ENCODE results near the gene FER.

Gene FER

DNA sequence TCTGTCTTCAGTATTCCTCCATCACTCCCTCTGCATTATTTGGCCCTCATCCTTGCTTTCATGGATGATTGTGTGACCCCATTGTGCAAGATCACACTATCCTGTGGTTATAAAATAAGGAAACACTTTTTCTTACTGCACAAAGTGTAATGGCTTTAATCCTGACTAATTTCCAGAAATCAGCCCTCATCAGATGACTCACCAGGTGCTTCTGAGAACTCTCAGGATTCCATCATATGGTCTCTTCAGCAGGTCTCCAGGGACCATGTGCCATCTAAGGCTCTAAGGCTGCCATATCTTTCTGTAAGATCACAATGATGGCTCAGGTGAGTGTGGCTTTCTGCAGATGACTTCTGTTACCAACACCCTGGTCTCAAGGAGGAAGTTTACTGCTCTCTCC is 27.3 kb upstream of the FER start:
- H3K27ac ChIP-seq = no peak overlapping the region
- TF ChIP-seq, protein P1, sequence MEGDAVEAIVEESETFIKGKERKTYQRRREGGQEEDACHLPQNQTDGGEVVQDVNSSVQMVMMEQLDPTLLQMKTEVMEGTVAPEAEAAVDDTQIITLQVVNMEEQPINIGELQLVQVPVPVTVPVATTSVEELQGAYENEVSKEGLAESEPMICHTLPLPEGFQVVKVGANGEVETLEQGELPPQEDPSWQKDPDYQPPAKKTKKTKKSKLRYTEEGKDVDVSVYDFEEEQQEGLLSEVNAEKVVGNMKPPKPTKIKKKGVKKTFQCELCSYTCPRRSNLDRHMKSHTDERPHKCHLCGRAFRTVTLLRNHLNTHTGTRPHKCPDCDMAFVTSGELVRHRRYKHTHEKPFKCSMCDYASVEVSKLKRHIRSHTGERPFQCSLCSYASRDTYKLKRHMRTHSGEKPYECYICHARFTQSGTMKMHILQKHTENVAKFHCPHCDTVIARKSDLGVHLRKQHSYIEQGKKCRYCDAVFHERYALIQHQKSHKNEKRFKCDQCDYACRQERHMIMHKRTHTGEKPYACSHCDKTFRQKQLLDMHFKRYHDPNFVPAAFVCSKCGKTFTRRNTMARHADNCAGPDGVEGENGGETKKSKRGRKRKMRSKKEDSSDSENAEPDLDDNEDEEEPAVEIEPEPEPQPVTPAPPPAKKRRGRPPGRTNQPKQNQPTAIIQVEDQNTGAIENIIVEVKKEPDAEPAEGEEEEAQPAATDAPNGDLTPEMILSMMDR (conservative IDR thresholded peaks at IDR 0.05) = no peak

DNA sequence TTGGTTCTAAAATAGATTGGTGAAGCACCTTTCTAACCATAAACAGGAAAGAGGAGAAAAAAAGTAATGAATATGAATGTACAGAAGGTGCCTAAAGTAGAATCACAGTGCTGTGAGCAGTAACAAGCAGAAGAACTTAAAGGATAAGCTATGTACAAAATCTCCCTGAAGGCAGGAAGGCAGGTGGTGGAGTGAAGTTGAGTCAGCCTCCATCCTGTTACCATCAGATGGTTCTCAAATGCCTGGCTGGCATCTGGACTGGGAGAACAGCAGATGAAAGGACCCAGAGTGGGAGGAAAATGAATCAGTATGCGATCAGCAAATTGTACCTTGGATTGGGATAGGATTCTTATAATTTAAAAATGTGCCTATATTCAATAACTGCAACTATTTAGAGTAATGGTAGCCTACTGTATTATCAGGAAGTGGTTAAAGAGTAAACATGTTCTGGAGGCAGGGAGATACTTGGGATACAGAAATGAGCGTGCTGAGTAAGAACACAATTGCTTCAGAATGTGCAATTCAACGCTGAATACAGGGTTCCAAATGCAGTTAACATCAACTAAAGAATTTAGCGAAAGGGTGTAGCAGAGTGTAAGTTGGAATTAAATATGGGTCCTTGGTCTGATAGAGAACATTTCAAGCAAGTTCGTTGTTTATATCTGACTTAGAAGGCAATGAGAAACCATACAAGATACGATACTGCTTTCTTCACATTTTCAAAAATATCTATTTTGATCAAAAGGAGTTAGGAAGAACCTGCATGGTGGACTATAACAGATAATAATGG is 21.1 kb upstream of the FER start:
- TF ChIP-seq, protein P1 (conservative IDR thresholded peaks at IDR 0.05) = no peak
- TF ChIP-seq ZFX (IDR thresholded peaks at IDR 0.05) = no peak
- no peak overlapping the region for H3K27ac ChIP-seq

DNA sequence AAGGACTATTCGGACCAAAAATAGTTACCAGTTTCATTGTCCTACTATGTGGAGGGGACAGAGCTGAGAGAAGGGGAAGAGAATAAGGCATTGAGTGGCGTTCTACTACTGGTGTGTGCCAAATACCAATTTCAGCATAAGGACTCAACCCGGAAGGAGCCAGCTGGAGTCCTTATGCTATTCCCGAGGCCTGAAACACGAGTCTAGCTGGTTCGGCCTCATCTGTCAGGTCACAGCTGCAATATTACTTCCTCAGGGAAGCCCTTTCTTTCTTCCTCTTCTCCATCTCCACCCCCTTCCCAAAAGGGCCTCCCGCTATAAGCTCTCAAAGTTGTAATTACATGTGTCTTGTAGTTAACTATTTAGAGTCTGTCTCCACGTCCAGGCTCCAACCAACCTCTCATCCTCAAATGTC is 20.5 kb upstream of the FER start:
- no peak overlapping the region for H3K27ac ChIP-seq
- no peak for TF ChIP-seq ZFX (IDR thresholded peaks at IDR 0.05)
- TF ChIP-seq, protein P1 (conservative IDR thresholded peaks at IDR 0.05) = no peak

DNA sequence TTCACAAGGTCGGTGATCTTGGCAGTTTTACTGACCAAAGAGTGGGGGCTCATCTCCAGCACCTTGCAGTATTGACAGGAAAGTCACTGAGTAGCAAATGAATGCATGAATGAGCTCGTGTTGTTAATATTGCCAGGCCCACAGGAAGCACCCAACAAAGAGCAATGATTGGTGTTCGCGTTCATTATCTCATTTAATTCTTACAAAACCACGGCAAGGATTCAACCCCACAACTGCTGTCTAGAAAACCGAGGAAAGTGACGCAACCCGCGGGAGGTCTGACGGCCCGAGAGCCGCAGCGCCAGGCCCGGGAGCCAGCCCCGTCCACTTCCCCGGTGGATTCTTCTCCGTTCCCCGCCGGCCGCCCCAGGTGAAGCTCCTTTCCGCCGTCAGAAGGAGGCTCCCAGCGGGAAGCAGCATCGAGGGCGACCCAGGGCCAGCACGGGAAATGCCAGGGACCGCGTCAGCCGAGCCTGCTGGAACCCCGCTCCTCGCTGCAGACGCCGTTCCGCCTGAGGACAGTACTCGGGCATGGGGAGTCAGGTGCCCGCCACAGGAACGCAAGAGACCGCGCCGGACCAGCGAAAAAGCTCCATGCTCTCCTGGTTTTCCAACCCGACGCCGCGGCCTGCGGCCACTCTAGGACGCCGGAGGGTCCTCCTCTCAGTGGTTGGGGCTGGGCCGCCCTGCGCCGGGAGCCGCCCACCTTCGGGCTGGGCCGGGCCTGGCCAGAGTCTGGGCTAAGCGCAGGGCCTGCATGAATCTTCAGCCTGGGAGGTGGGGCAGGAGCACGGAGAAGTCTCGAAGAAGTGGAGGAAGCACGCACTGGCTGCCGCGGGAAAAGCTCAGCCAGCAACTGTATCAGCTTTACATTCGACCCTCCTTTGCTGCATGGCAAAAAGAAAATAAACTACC is 19.8 kb upstream of the FER start:
- TF ChIP-seq, protein P1 (conservative IDR thresholded peaks at IDR 0.05) = no peak
- TF ChIP-seq ZFX (IDR thresholded peaks at IDR 0.05) = no peak
- no peak overlapping the region for H3K27ac ChIP-seq

DNA sequence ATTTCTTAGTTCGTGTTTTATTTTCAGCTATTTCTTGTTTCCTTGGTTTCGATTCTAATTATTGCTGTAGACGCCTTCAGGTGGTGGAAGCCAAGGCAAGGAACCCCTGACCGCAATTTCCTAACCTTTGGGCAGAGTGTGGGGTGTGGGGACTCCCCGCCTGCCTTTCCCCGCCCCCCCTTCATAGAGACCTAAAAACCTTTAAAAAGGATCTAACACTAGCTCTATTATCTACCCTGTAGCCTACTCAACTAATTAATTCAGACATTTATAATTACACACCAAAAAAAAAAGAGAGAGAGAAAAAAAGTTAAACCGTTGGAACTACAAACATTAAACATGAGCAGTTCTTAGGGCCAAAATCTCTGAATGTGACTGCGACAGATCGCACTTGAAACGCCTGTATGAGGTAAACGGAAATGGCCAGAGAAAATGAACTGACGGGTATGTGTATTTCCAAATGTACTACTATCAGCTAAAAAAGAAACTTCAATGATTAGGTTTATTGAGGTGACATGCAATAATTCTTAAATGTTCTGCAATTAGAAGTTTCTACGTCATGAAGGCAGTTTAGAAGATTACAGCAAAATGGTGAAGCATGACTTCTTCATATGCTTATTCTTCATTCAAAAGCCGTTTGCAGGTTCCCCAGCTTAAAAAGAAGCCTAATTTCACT is 19.0 kb upstream of the FER start:
- H3K27ac ChIP-seq = no peak overlapping the region
- TF ChIP-seq ZFX (IDR thresholded peaks at IDR 0.05) = no peak
- TF ChIP-seq, protein P1 (conservative IDR thresholded peaks at IDR 0.05) = no peak

DNA sequence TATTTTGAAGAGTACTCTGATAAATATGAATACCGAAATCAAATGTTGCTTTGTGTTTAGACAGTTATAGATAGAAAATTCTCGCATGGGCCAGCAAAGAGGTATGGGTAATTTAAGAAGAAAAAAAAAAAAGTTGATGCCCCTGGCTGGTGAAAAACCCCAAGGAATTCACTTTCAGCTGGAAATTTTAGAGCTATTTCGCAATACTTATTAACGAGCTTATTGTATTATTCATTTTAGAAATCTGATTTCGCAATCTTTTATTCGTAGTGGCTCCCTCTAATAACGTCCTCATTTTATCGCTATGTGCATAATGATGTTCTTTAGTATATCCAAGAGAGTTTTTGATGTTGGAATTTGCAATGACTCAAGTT is 18.5 kb upstream of the FER start:
- TF ChIP-seq ZFX (IDR thresholded peaks at IDR 0.05) = no peak
- TF ChIP-seq, protein P1 (conservative IDR thresholded peaks at IDR 0.05) = no peak
- no peak overlapping the region for H3K27ac ChIP-seq
